IPS-11a (cell line): ENCODE data around the gene MYH7B.

Experiments
- H3K4me3 ChIP-seq: one replicate; pipeline ENCODE4 v1.5.1; 2013; ENCODE audit warnings: low read depth, low read length, control low read depth

MYH7B gene

DNA sequence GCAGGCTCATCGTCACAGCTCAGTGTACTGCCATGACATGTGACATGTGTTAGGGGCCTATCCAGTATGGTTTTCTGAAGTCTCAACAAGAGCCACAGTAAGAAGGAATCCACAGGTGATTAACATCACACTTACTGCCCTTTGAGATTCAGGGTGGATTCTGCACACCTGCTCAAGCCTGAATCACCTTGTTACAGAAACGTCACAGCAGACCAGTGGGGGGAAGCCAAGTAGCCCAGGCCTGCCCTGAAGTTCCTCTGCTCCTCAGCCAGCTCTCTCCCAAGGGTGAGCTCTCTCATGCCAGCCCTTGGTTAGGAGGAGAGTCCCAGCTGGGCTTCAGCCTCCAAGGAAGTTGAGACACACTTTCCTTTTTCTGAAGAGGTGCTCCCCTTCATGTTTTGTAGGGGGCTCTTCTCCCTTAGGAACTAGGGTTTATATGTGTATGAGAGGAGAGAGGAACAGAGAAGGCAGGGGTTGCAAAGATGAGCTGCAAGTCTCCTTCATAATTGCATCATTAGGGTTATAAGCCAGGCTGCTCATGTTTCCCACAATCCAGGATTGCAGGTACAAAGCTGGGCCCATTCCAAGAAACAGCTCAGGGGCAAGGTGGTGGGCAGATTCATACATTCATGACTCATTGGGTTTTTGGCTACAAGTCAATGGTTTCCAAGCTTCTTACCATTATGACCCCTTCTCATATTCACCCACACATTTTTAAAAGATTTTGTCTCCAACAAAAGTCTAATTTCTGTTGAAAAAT lies 11.7 kb upstream of the MYH7B start:
- no peak overlapping the region for H3K4me3 ChIP-seq

DNA sequence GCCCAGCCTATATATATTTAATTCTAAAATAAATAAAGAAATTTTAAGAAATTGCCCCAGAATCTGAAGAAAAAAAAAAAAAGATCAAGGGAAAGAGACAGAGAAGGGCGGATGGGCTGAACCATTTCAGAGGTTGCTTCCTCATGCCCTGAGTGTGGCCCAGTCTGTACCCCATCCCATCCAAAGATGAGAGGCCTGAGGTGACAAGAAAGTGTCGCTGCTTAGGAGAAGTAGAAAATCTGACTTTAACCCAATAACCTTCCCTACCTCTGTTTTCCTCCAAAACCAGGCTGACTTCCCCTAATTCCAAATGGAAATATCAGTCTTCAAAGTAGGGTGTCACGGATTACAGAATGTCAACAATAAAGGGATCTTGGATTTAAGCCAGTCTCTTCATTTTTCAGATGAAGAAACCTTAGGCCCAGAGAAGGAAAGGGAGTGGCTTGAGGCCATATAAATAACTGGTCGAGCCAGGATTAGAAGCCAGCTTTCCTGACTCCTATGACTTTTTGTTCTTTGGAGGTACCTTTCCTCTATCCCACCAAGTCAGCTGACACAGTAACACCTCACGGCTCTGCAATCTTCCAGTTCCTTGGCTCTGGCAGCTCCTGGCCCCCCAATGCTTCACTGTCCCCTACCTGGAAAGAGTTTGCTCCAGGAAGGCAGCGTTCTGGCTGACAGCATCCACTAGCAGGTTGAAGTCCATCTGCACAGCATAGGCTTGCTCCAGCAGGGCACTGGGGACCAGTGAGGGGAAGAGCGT lies 10.2 kb upstream of the MYH7B start:
- H3K4me3 ChIP-seq: no peak overlapping the region

DNA sequence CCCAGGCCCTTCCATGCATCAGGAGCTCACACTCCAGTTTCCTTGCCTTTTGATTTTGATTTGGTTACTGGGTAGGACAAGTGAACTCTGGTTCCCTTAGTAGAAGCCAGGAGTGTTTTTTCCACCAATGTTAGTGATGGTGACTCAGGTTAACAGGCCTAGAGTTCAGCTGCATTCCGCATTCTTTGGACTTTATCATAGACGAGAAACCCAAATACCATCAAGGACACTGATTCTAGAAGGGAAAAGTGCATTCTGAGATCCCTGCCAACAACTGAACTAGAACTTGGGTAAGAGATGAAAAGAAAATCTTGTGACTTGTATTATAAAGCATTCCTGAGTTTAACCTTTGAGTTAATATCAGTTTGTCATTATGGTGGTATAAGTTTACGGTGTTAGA lies 9.0 kb upstream of the MYH7B start:
- H3K4me3 ChIP-seq: no peak overlapping the region

DNA sequence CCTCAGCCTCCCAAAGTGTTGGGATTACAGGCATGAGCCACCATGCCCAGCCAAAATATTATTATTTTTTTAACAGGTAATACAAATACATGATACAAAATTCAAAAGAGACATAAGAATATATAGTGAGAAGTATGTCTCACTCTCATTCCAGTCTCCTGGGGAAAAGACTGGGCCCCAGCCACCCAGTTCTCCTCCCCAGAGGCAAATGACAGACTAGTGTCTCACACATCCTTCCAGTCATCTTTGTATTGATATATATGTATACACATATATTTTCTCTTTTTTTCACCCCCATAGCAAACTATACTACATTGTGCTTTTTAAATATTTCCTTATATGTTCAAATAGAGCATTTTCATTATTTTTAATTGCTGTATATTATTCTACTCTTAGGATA lies 8.3 kb upstream of the MYH7B start:
- H3K4me3 ChIP-seq: no peak overlapping the region

DNA sequence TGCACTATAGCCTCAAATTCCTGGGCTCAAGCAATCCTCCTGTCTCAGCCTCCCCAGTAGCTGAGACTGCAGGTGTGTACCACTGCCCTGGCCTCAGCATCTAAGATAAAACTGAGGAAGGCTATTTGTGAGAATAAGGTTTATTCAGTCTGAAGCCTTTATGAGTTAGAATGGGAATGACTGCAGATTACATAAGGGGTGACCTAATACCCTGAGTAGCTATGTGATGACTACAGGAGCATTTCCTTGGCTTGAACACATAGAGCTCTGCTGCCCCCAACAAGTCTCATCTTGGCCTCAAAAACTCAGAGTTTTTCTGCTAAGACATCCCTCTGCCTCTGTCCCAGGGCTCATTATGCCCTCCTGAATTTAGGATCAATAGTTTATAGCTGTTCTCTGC lies 7.6 kb upstream of the MYH7B start:
- no peak overlapping the region for H3K4me3 ChIP-seq

DNA sequence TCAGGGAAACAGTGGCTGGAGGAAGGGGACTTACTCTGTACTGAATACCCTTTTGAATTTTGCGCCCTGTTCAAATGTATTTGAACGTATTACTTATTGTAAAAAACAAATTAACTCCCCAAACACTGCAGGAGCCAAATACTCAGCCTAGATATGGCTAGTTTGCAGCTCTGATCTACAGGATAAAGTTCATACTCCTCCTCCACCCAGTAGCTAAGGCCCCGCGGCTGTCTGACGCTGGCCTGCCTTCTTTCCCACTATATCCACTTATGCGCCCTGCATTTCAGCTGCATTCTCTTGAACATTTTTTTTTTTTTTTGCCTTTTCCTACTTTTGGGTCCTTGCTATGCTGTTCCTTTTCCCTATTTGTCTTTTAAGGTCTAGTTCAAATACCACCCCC lies 6.5 kb upstream of the MYH7B start:
- no peak overlapping the region for H3K4me3 ChIP-seq

DNA sequence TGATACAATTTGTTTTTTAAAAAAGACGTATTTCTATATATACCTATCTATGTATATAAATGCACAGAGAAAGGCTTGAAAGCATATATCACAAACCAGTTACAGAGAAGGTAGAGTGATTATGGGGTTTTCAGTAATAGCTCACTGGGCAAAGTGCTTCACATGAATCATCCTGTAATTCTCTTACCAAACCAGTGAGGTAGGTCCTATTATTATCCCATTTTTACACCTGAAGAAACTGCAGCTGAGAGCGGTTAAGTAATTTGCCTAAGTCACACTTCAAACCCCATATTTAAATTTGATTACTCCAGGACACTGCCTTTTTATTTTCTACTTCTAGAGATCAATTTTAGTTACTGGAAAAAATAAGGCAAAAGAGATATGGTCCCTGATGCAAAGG lies 4.4 kb upstream of the MYH7B start:
- H3K4me3 ChIP-seq: no peak overlapping the region

DNA sequence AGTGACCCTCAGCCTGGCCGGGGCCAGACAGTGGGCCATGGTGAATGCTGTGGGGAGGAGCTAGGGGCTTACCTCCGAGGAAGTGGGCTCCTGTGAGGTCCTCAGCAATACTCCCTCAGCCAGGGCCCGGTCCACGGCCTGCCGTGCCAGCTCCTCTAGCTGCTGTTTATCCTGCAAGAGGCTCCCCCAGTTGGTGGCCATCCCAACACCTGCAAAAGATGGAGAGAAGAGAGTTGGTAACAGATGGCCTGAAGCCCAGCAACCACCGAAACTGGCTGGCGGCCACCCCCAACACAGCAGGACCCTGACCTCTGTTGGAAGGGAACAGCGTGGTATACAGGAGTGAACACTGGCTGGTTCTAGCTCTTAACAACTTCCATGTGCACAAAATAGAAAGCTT lies 4.0 kb upstream of the MYH7B start:
- H3K4me3 ChIP-seq: no peak overlapping the region

DNA sequence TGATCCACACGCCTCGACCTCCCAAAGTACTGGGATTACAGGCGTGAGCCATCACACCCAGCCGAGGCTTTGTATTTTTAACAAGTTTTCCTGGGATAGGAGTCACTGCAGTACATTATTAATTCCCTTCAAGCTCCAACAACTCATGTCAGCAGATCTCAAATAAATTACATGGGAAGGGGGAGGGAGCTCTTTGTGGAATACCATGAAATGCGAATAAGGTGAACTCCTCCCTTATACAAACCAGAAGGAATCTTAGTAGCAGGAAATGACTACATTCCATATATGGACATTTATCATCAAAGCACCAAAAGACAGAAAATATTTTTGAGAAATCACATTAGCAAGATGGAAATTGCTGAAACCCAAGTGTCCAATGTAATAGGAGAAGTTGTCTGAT lies 3.0 kb upstream of the MYH7B start:
- H3K4me3 ChIP-seq: no peak overlapping the region

DNA sequence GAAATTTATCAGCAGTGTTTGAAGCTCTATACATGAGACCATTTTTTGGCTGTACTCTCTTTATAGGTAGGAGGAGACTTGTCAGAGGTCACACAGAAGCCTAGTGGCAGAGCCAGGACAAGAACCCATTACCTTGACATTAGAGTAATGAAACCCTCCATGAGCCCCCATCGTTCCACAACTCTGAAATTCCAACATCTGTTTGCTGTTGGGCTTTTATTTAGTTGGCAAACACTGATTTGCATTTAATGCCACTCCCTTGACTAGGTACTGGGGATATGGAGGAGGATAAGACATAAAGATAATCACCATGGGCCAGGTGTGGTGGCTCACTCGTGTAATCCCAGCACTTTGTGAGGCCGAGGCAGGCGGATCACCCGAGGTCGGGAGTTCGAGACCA lies 1.7 kb upstream of the MYH7B start:
- no peak overlapping the region for H3K4me3 ChIP-seq

DNA sequence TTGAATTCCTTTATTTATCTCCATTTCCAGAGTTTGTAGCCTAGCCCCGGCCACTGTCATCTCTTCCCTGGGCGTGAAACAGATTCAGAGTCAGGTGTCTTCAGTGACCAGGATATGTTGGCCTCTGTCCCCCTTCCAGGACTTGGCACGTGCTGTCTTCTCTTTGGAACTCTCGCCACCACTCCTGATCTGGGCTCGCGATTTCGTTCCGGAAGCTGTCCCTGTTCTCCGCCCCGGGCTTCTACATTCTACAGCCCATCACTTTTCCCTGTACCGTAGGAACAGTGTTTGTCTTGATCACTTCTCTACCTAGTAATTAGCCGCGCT lies 801 bp upstream of the MYH7B start:
- H3K4me3 ChIP-seq: peak overlapping the region; percentile 83

DNA sequence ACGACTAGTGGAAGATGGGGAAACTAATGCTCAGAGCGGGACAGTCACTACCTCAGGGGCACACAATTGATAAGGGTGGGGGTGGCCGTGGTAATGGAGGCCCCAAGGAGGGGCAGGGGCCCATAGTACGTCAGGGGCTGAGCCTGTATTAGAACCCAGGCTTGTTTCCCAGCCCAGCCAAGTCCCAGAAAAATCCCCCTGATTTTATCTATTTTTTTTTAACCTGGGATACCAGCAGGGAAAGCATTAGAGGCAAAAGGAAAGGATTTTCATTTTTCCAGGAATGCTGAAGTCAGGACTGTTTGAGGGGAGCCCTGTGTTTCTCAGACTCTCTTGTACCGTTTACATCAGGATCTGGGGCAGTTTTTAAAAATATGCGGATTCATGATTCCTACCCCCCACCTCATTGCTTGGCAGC lies 382 bp downstream of the MYH7B start:
- peak overlapping the region; percentile 36 for H3K4me3 ChIP-seq

DNA sequence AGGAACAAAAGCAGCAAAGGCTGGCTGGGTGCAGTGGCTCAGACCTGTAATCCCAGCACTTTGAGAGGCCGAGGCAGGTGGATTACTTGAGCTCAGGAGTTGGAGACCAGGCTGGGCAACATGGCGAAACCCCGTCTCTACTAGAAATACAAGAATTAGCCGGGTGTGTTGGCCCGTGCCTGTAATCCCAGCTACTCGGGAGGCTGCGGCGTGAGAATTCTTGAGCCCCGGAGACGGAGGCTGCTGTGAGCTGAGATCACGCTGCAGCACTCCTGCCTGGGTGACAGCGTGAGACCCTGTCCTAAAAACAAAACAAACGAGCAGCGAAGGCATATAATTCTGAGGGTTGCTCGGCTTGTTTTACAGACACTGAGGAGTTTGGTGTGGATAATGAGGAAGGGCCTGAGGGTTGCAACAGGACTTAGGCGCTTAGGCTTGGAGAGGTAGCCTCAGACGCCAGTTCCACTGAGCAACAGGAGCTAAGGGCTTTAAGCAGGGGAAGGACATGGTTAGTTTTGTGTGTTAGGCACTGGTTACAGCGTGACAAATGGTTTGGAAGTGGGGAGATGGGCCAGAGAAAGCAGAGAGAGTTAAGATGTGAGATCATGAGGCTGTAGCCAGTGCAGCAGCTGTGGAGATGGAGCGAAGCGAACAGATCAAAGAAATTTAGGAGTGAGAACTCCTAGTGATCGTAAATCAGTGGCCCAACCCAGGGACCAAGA lies 1.2 kb downstream of the MYH7B start:
- no peak overlapping the region for H3K4me3 ChIP-seq

DNA sequence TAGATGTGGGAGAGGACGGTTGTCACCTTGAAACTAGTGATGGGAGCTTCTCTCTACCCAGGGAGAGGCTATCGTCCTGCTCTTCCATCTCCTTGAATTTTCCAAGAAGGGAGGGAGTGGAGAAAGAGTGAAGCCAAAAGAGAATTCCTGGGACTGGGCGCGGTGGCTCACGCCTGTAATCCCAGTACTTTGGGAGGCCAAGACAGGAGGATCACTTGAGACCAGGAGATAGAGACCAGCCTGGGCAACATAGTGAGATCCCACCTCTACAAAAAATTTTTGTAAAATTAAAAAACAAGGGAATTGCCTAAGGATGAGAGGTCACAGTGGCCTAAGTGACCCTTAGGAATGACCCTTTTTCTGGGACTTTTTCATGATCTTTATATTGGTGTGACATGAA lies 8.8 kb downstream of the MYH7B start:
- H3K4me3 ChIP-seq: no peak overlapping the region

DNA sequence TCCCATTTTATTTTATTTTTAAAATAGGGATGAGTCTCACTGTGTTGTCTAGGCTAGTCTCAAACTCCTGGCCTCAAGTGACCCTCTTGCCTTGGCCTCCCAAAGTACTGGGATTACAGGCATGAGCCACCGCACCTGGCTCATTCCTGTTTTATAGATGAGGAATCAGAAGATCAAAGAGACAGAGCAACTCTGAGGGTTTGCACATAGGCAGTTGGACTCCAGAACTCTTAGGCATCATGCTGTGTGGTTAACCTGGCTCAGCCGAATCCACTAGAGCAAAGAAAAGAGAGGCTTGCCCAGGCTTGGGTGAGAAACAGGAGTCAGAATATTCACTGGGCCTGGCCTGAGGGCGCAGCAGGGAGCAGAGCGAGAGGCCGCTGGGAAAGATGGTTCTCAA lies 9.4 kb downstream of the MYH7B start:
- H3K4me3 ChIP-seq: no peak overlapping the region

DNA sequence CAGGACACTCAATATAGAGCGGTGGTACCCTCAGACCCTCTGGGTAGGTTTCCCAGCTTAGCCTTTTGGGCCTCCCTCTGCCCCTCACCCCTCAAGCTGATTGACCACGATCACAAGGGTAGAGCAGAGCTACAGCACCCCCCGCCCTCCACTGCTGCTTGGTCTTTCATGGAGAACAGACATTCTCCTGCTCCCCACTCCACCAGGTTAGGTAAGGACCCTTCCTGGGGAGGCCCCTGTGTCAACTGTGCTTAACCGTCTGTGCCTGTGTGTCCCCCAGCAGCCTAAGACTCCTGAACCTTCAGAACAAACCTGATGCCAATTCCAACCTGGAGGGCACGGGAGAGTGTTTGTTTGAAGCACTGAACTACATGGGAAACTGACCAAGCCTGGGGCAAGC lies 11.8 kb downstream of the MYH7B start:
- H3K4me3 ChIP-seq: no peak overlapping the region

DNA sequence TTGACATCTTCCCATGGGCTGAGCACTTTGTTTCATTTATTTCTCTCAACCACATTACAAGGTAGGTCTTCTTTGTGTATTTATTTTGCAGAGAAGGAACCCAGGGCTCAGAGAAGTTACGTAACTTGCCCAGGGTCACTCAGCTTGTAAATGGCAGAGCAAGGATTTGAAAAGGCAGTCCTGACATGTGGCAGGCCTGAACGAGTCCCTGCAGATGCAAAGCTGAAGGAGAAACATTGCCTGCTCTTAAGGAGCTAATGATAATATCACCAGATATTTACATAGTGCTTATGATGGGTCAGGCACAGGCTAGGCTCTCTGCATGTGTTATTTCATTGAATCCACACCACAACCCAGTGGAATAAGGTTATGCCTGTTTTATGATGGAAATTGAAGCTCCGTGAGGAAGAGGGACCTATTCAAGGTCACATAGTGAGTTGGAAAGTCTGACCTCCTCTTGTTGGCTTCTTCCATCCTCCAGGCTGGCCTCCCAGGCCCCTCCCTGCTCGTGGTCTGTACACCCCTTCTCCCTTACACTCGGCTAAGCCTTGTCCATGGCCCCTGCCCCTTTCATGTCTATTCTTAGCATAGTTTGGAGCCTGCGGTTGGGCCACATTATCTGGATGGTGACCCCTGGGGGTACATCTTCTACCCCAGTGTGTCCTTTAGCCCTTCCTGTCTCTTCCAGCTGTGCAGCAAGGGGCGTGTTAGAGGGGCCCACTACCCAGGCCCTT lies 12.5 kb downstream of the MYH7B start:
- no peak overlapping the region for H3K4me3 ChIP-seq

DNA sequence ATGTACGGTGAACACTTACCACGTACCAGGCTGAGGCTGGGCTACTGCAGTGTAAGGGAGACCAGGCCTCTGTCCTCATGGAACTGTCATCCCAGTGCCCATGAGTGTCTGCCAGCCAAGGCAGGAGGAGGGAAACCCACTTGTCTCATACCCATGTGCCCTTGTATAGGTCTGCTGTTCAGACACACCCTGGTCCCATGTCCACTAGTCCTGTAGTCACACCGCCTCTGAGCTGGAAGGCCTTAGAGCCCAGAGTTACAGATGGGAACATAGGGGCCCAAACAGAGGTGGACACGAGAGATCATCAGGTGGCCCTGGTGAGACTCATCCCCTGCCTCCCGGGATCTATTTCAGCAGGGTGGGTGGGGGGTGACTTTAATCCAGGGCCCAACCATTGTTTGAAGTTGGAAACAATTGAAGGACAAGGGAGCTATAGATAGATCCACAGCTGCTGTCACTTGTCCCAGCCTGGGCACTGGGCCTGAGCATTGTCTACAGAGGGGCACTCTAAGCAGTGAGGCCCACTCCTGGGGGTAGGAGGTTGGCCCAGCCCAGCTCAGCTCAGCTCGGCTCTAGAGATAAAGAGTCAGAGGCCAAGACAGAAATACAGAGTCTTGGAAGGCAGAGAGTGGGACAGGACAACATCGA lies 14.6 kb downstream of the MYH7B start:
- no peak overlapping the region for H3K4me3 ChIP-seq

DNA sequence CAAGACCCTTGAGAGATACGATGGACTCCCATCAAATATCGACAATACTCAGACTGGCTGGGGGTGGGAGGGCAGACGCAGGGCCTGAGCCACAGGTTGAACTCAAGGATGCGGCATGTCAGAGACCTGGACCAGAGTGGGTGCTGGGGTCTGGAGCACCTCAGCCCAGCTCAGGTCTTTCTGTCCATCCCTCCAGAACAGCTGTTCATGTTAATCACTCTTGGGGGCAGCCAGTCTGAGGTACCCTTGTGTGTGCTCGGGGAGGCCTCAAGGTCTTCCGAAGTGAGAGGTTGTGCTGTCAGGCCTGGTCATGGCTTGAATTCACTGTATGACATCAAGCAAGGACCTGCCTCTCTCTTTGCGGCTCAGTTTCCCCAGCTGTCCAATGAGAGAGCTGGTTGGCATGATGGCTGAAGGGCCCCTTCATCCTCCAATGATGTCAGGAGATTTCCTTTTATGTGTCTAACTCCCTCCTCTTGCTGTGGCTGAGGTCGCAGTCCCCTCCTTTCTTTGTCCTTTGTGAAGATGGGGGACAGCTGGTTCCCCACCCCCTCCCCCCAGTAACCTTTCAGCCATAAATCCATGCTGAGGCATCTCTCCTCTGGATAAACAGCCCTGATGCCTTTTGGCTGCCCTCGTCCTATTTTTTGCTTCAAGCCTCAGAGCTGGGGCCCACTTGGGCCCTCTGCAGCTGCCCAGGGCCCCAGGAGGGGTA lies 15.3 kb downstream of the MYH7B start:
- no peak overlapping the region for H3K4me3 ChIP-seq

DNA sequence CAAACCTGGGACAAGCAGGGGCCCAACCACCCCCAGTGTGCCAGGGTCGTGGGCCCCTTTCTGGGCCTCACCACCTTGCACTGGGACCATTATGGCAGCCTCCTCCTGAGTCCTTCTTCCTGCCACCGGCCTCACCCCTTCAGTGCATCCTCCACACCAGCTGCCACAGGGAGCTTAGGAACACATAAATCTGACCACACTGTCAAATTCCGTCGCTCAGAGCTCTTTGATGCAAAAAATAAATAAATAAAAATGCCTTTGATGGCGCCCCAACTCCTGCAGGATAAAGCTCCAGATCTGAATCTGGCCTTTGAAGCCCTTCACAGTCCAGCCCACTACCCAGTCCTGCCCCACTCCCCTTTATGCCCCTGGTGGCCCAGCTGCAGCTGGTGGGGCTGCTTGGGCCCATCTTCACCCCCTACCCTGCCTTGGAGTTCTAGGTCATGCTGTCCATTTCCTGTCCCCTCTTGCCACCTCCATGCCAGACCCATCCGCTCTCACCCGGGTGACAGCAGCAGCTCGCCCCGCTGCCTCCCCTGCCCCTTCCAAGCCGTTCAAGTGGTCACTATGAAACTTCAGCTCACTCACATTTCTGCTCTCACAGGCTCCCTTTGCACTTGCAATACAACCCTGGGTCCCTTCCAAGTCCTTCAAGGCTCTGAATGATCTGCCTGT lies 16.0 kb downstream of the MYH7B start:
- H3K4me3 ChIP-seq: no peak overlapping the region
